Fibroblast of the conjunctiva (primary cell): ENCODE results near the gene RGR.

Source experiments
- DNase-seq: peaks from one replicate; pipeline ENCODE4 v3.0.0-alpha.2; 2010; ENCODE audit warnings: low read depth

Gene RGR

GRCh38 chr10:84221916-84222315 lies 22.9 kb upstream of the RGR start:
- no peak for DNase-seq

GRCh38 chr10:84224411-84225028 lies 20.3 kb upstream of the RGR start:
- DNase-seq = no peak

- no peak for DNase-seq
Observed at GRCh38 chr10:84225427-84226173, 19.3 kb upstream of the RGR start, which contains the start of gene LRIT2. Gene LRIT2, minus strand, starts transcription at chr10:84225544. Its CDS starts 24 bp downstream, at chr10:84225520.

GRCh38 chr10:84226616-84227015 lies 18.2 kb upstream of the RGR start:
- DNase-seq = no peak

GRCh38 chr10:84227810-84228209 lies 17.0 kb upstream of the RGR start:
- DNase-seq = no peak

GRCh38 chr10:84230359-84230758 lies 14.5 kb upstream of the RGR start:
- no peak for DNase-seq

GRCh38 chr10:84232376-84232775 lies 12.5 kb upstream of the RGR start:
- no peak for DNase-seq

- DNase-seq = no peak
Observed at GRCh38 chr10:84233940-84234339, 10.9 kb upstream of the RGR start.

GRCh38 chr10:84234479-84234878 lies 10.4 kb upstream of the RGR start:
- no peak for DNase-seq

- DNase-seq = no peak
Observed at GRCh38 chr10:84235096-84235495, 9.8 kb upstream of the RGR start.

GRCh38 chr10:84236807-84237198 lies 8.1 kb upstream of the RGR start:
- no peak for DNase-seq

- DNase-seq = no peak
Observed at GRCh38 chr10:84237199-84238051, 7.4 kb upstream of the RGR start.

GRCh38 chr10:84238909-84239308 lies 5.9 kb upstream of the RGR start:
- DNase-seq = no peak

- DNase-seq = no peak
Observed at GRCh38 chr10:84241185-84241790, 3.6 kb upstream of the RGR start, which contains the start of gene LRIT1. Gene LRIT1, minus strand, starts transcription at chr10:84241546. Its CDS starts 107 bp downstream, at chr10:84241439.

GRCh38 chr10:84243759-84244158 lies 1.1 kb upstream of the RGR start:
- no peak for DNase-seq

GRCh38 chr10:84247496-84247895 lies 2.6 kb downstream of the RGR start:
- no peak for DNase-seq

GRCh38 chr10:84248794-84249193 lies 3.9 kb downstream of the RGR start:
- DNase-seq = no peak

- no peak for DNase-seq
Observed at GRCh38 chr10:84254552-84255478, 10.0 kb downstream of the RGR start.

GRCh38 chr10:84256510-84257342 lies 11.9 kb downstream of the RGR start:
- peak; percentile 5 for DNase-seq

- no peak for DNase-seq
Observed at GRCh38 chr10:84257343-84258020, 12.6 kb downstream of the RGR start.
